Posterior cingulate gyrus (tissue), 11 donors: Measurements from ENCODE around the gene CATSPERZ.
A peak's percentile ranks its signal among the peaks of the same experiment; 100 is the strongest.

ENCODE experiments used
- DNase-seq, 10 donors: peaks; one replicate each; pipeline versions ENCODE4 v3.0.0 to v3.0.0-alpha.2; 2020 to 2021; ENCODE audit warnings: mixed read lengths in 3 of 10
- intact Hi-C: fragments of 100-400 bp; cut with DNase I; formaldehyde crosslinking; loops from one replicate; pipeline ENCODE4 v1.15.1; 2023

CATSPERZ gene

GRCh38 chr11:64263021-64263946 is 36.9 kb upstream of the CATSPERZ start:
- DNase-seq, result no peak
- intact Hi-C loops, result no loop called here

GRCh38 chr11:64263947-64264317 is 36.2 kb upstream of the CATSPERZ start:
- intact Hi-C loops, result no loop called here
- DNase-seq, result no peak

- intact Hi-C loops, result no loop called here
- no peak for DNase-seq
Measured at GRCh38 chr11:64264371-64264852, 35.7 kb upstream of the CATSPERZ start.

- DNase-seq, result no peak
- intact Hi-C loops, result no loop called here
Measured at GRCh38 chr11:64265176-64266160, 34.7 kb upstream of the CATSPERZ start.

GRCh38 chr11:64266339-64266738 is 33.8 kb upstream of the CATSPERZ start:
- intact Hi-C loops, result no loop called here
- no peak for DNase-seq

- no peak for DNase-seq
- intact Hi-C loops, result no loop called here
Measured at GRCh38 chr11:64267207-64267945, 32.8 kb upstream of the CATSPERZ start.

- intact Hi-C loops, result no loop called here
- DNase-seq, result peak in 1 of 10 donors; percentile 71
Measured at GRCh38 chr11:64268025-64268892, 31.9 kb upstream of the CATSPERZ start.

GRCh38 chr11:64268893-64269539 is 31.1 kb upstream of the CATSPERZ start:
- intact Hi-C loops, result no loop called here
- DNase-seq, result peak in 2 of 10 donors; percentile 47 to 93

- peak; percentile 97 to 100 (median 99) for DNase-seq
- intact Hi-C loops, result loop anchor here (1.0 to 2.0 kb wide), 2 partner anchors 16 to 31 kb away; partner anchors contain the start of genes CATSPERZ and GPR137
Measured at GRCh38 chr11:64269540-64270220, 30.5 kb upstream of the CATSPERZ start.

GRCh38 chr11:64275031-64275800 is 24.9 kb upstream of the CATSPERZ start:
- DNase-seq, result no peak
- intact Hi-C loops, result no loop called here

GRCh38 chr11:64275841-64276240 is 24.3 kb upstream of the CATSPERZ start:
- DNase-seq, result no peak
- intact Hi-C loops, result no loop called here

- intact Hi-C loops, result no loop called here
- peak in 1 of 10 donors; percentile 91 for DNase-seq
Measured at GRCh38 chr11:64276653-64277431, 23.3 kb upstream of the CATSPERZ start.

GRCh38 chr11:64278576-64279190 is 21.5 kb upstream of the CATSPERZ start:
- intact Hi-C loops, result no loop called here
- no peak for DNase-seq

GRCh38 chr11:64281957-64282770 is 18.0 kb upstream of the CATSPERZ start:
- intact Hi-C loops, result no loop called here
- DNase-seq, result no peak

- intact Hi-C loops, result no loop called here
Measured at GRCh38 chr11:64283092-64283491, 17.1 kb upstream of the CATSPERZ start.

More at GRCh38 chr11:64283092-64283491, 17.1 kb upstream of the CATSPERZ start:
- DNase-seq, result no peak
